Breast epithelium (tissue), 3 donors: ENCODE results near the gene THBS2.

ENCODE experiments used
- CTCF ChIP-seq, 3 donors: fragments of 450-650 bp; IDR thresholded peaks; one replicate each; pipeline ENCODE4 v1.5.1; 2016 to 2017; ENCODE audit warnings: antibody characterized with exemption in 3 of 3, mild to moderate bottlenecking in 3 of 3, moderate library complexity in 3 of 3
- POLR2A ChIP-seq: fragments of 450-650 bp; IDR thresholded peaks from one replicate; pipeline ENCODE4 v1.6.1; 2016; ENCODE audit warnings: antibody characterized with exemption, mild to moderate bottlenecking, moderate library complexity
- POLR2AphosphoS5 ChIP-seq, 3 donors: sonication (generic); formaldehyde crosslinking; IDR thresholded peaks; one replicate each; pipeline ENCODE4 v1.6.1; 2017; ENCODE audit warnings: antibody characterized with exemption in 3 of 3

GRCh38 chr6:169216830-169217229 is 36.8 kb downstream of the THBS2 start:
- TF ChIP-seq CTCF (IDR thresholded peaks at IDR 0.05) (no peak), POLR2AphosphoS5 (IDR thresholded peaks at IDR 0.05) (peak in 2 of 3 donors; percentile 22 to 48), POLR2A (no peak)
